CD4-positive, alpha-beta T cell treated with Interleukin-6 for 4 hours (primary cell): Measurements from ENCODE around the gene KLK14.

Experiments used
- DNase-seq: peaks from one replicate; pipeline ENCODE4 v3.0.0-alpha.2; 2020; ENCODE audit warnings: mixed read lengths

The KLK14 gene

GRCh38 chr19:51036519-51036918 is 46.2 kb downstream of the KLK14 start:
- no peak for DNase-seq

- no peak for DNase-seq
Observed at GRCh38 chr19:51034704-51035103, 48.0 kb downstream of the KLK14 start, which contains the start of gene KLK12. KLK12 (minus strand) TSS chr19:51035002; CDS start chr19:51034621, 381 bp downstream.

- no peak for DNase-seq
Observed at GRCh38 chr19:51031880-51032225, 50.8 kb downstream of the KLK14 start.

GRCh38 chr19:51031220-51031879 is 51.3 kb downstream of the KLK14 start:
- no peak for DNase-seq

GRCh38 chr19:51030631-51031030 is 52.1 kb downstream of the KLK14 start:
- DNase-seq = no peak

GRCh38 chr19:51029718-51030117 is 53.0 kb downstream of the KLK14 start:
- no peak for DNase-seq
